HepG2 (cell line): ENCODE results near the gene NELFCD. TPM values are rescaled to one million over a fixed set of nuclear protein-coding genes. Genes with fewer than 3 reads are reported as not detected.

Experiments used
- AGO2 ChIP-seq: fragments of 200-400 bp; formaldehyde crosslinking; optimal IDR thresholded peaks from 2 replicates; pipeline ENCODE3; 2017; ENCODE audit warnings: mild to moderate bottlenecking, low read depth, low read length, moderate library complexity
- ASH2L ChIP-seq: fragments of 300-600, 200-600 bp; sonication (generic); IDR thresholded peaks from 2 replicates; pipeline ENCODE4 v1.7.0; 2017; ENCODE audit warnings: low read depth, mild to moderate bottlenecking, moderate library complexity, mixed read lengths, low read length; ENCODE audit not compliant: insufficient read length
- ATF2 ChIP-seq: sonication (generic); formaldehyde crosslinking; IDR thresholded peaks from 2 replicates; pipeline ENCODE4 v1.4.0; 2020; ENCODE audit warnings: missing genetic modification reagents
- ATM ChIP-seq: fragments of 450-650 bp; IDR thresholded peaks from 2 replicates; pipeline ENCODE4 v1.7.1; 2017; ENCODE audit warnings: mild to moderate bottlenecking, borderline replicate concordance
- GATAD2A ChIP-seq: IDR thresholded peaks from 2 replicates; pipeline ENCODE4 v1.6.1; 2016
- HMG20B ChIP-seq: conservative IDR thresholded peaks from 2 replicates; pipeline ENCODE4 v1.6.1; 2016; ENCODE audit warnings: missing genetic modification reagents, missing compliant biosample characterization
- HMGXB4 ChIP-seq, 2 experiments: sonication (generic) in 1 of 2; formaldehyde crosslinking in 1 of 2; IDR thresholded peaks; 2 replicates each; pipeline versions ENCODE4 v1.4.0 to v1.6.1; 2018 to 2020; ENCODE audit warnings: missing genetic modification reagents in 2 of 2, borderline replicate concordance in 1 of 2, low read depth in 1 of 2, mild to moderate bottlenecking in 1 of 2, missing biosample characterization in 1 of 2
- HNF1B ChIP-seq: sonication (generic); formaldehyde crosslinking; IDR thresholded peaks from 2 replicates; pipeline ENCODE4 v1.5.1; 2020; ENCODE audit warnings: mild to moderate bottlenecking, moderate library complexity, missing genetic modification reagents
- HOXA5 ChIP-seq: sonication (generic); formaldehyde crosslinking; IDR thresholded peaks from 2 replicates; pipeline ENCODE4 v1.4.0; 2020; ENCODE audit warnings: missing genetic modification reagents
- KLF15 ChIP-seq: sonication (generic); formaldehyde crosslinking; IDR thresholded peaks from 2 replicates; pipeline ENCODE4 v1.8.1; 2023; ENCODE audit warnings: borderline replicate concordance, mild to moderate bottlenecking, inconsistent platforms, missing genetic modification reagents, mixed read lengths
- NFE2L2 ChIP-seq: fragments of 150-350 bp; IDR thresholded peaks from 2 replicates; pipeline ENCODE4 v1.6.1; 2014; ENCODE audit warnings: low read length
- NFKB2 ChIP-seq: sonication (generic); formaldehyde crosslinking; IDR thresholded peaks from 2 replicates; pipeline ENCODE4 v1.4.0; 2020; ENCODE audit warnings: missing genetic modification reagents, borderline replicate concordance
- NFYC ChIP-seq: IDR thresholded peaks from 2 replicates; pipeline ENCODE4 v1.6.1; 2016; ENCODE audit warnings: missing genetic modification reagents, missing compliant biosample characterization
- POLR2A ChIP-seq, 2 experiments: IDR thresholded peaks; 2 replicates each; pipeline ENCODE4 v1.6.1; 2011; ENCODE audit warnings: low read depth in 2 of 2, low read length in 2 of 2, mild to moderate bottlenecking in 1 of 2, moderate library complexity in 1 of 2; ENCODE audit not compliant: insufficient read depth in 1 of 2
- RFX5 ChIP-seq: IDR thresholded peaks from 2 replicates; pipeline ENCODE4 v1.6.1; 2011; ENCODE audit warnings: low read depth, low read length, improper control_type of control experiment
- RNF2 ChIP-seq: fragments of 450-650 bp; conservative IDR thresholded peaks from 2 replicates; pipeline ENCODE4 v1.6.1; 2016; ENCODE audit warnings: low read depth
- RORA ChIP-seq: sonication (generic); formaldehyde crosslinking; IDR thresholded peaks from 2 replicates; pipeline ENCODE4 v1.5.0; 2020; ENCODE audit warnings: mild to moderate bottlenecking, missing genetic modification reagents, moderate library complexity
- SAP130 ChIP-seq: IDR thresholded peaks from 2 replicates; pipeline ENCODE4 v1.6.1; 2016; ENCODE audit warnings: low read depth
- SMAD1 ChIP-seq: sonication (generic); formaldehyde crosslinking; IDR thresholded peaks from 2 replicates; pipeline ENCODE4 v1.4.0; 2020; ENCODE audit warnings: missing genetic modification reagents, low read depth, mild to moderate bottlenecking, borderline replicate concordance
- SPEN ChIP-seq: sonication (generic); formaldehyde crosslinking; IDR thresholded peaks from 2 replicates; pipeline ENCODE4 v1.5.1; 2020; ENCODE audit warnings: low read depth, mild to moderate bottlenecking, missing genetic modification reagents
- TBX3 ChIP-seq: fragments of 450-650 bp; IDR thresholded peaks from 2 replicates; pipeline ENCODE4 v1.6.1; 2017; ENCODE audit warnings: antibody characterized with exemption, mild to moderate bottlenecking, inconsistent platforms, borderline replicate concordance
- TEAD2 ChIP-seq: sonication (generic); formaldehyde crosslinking; IDR thresholded peaks from 2 replicates; pipeline ENCODE4 v1.9.0; 2021; ENCODE audit warnings: missing genetic modification reagents
- ZBTB38 ChIP-seq: sonication (generic); formaldehyde crosslinking; IDR thresholded peaks from 2 replicates; pipeline ENCODE4 v1.5.1; 2020; ENCODE audit warnings: mild to moderate bottlenecking, missing genetic modification reagents
- ZFY ChIP-seq: sonication (generic); formaldehyde crosslinking; IDR thresholded peaks from 2 replicates; pipeline ENCODE4 v1.4.0; 2020; ENCODE audit warnings: missing genetic modification reagents
- ZKSCAN1 ChIP-seq: fragments of 150-350 bp; IDR thresholded peaks from 2 replicates; pipeline ENCODE4 v1.6.1; 2014; ENCODE audit warnings: low read length
- ZMAT3 ChIP-seq: sonication (generic); formaldehyde crosslinking; conservative IDR thresholded peaks from 2 replicates; pipeline ENCODE4 v1.7.0; 2021; ENCODE audit warnings: missing genetic modification reagents
- ZNF580 ChIP-seq: IDR thresholded peaks from 2 replicates; pipeline ENCODE4 v1.6.1; 2016; ENCODE audit warnings: low read depth, borderline replicate concordance
- ZNF605 ChIP-seq: sonication (generic); formaldehyde crosslinking; IDR thresholded peaks from 2 replicates; pipeline ENCODE4 v1.8.0; 2022; ENCODE audit warnings: mild to moderate bottlenecking, missing genetic modification reagents
- ZNF776 ChIP-seq: sonication (generic); formaldehyde crosslinking; IDR thresholded peaks from 2 replicates; pipeline ENCODE4 v1.4.0; 2020; ENCODE audit warnings: mild to moderate bottlenecking, missing genetic modification reagents
- polyA plus RNA-seq, 8 experiments: library from polyadenylated mRNA; depleted of rRNA in 3 of 8; stranded (reverse) in 7 of 8; unstranded in 1 of 8; fragments of >200 nt; fragmentation: Illumina TruSeq in 4 of 8; extraction: Trizol in 4 of 8; gene quantifications; 2 replicates each; pipeline versions ENCODE4 v1.2.1 to v1.2.3, GENCODE V29; 2011 to 2016; ENCODE audit warnings: low read depth in 4 of 8, missing spikeins in 1 of 8, mixed read lengths in 1 of 8; ENCODE audit not compliant: insufficient read depth in 1 of 8
- total RNA-seq, 5 experiments: library from RNA; depleted of rRNA; stranded (reverse); fragments of >200 nt; fragmentation: Illumina TruSeq; extraction: Trizol; gene quantifications; 2 replicates each; pipeline ENCODE4 v1.2.3, GENCODE V29; 2016; ENCODE audit warnings: low read depth in 1 of 5

Gene NELFCD
- total and polyA plus RNA-seq, 2 of the 13 experiments (the other 11 are each of a cell fraction or from before 2014, with no cell fraction given) = 159 to 203 TPM

- TF ChIP-seq ZMAT3 (CRISPR knock-in tag) (no peak), ATF2 (no peak), RFX5 (no peak), HNF1B (CRISPR knock-in tag) (peak; percentile 58; the same call in 1 of the 2 replicates), KLF15 (CRISPR knock-in tag) (no peak), RNF2 (no peak), GATAD2A (CRISPR knock-in tag) (0 out of 2 replicates have a peak, but pooled peaks have one; percentile 18), HMG20B (CRISPR knock-in tag) (no peak), POLR2A (IDR thresholded peaks at IDR 0.05; ENCODE audit: insufficient read depth in 1 of 2, low read depth in 2 of 2, low read length in 2 of 2) (no peak), ASH2L (no peak), ZNF580 (CRISPR knock-in tag) (0 out of 2 replicates have a peak, but pooled peaks have one; percentile 31), NFYC (CRISPR knock-in tag) (no peak), RORA (no peak), ZFY (CRISPR knock-in tag) (no peak; the same call in 1 of the 2 replicates), TBX3 (no peak), SMAD1 (CRISPR knock-in tag) (0 out of 2 replicates have a peak, but pooled peaks have one; percentile 61), SPEN (CRISPR knock-in tag) (peak; percentile 29; the same call in 1 of the 2 replicates), HMGXB4 (CRISPR knock-in tag; IDR thresholded peaks at IDR 0.05; ENCODE audit: borderline replicate concordance in 1 of 2, low read depth in 1 of 2) (no peak), ATM (no peak), HOXA5 (CRISPR knock-in tag) (no peak), ZBTB38 (CRISPR knock-in tag) (peak; percentile 40; the same call in 1 of the 2 replicates), ZKSCAN1 (no peak), AGO2 (no peak), NFKB2 (CRISPR knock-in tag) (no peak), SAP130 (CRISPR knock-in tag) (peak; percentile 52; the same call in 1 of the 2 replicates), ZNF776 (CRISPR knock-in tag) (peak; percentile 41; the same call in 1 of the 2 replicates), TEAD2 (CRISPR knock-in tag) (no peak), NFE2L2 (no peak), ZNF605 (CRISPR knock-in tag) (no peak)
Measured at GRCh38 chr20:59002874-59003399, 21.9 kb downstream of the NELFCD start (continued).
